Stimulated activated naive B cell treated with anti-CD40 and anti-IgM and Interleukin-4, amounts not matched to agents 10 μg/mL and 1 μg/mL and 100 μg/mL, for 72 hours (primary cell): ENCODE data around the gene UPK3B.
"Not testable (repeated sequence)": the region's sequence is repeated elsewhere in the genome, so short reads cannot be mapped to it uniquely, and the experiment has no call there.

Experiments
- ATAC-seq, 2 donors: fragments of 150-1000 bp; cut with Tn5 transposase; replicated peaks; 2 replicates each; pipeline ENCODE4 v1.10.0; 2021; ENCODE audit warnings: moderate library complexity in 1 of 2
- DNase-seq: peaks from one replicate; pipeline ENCODE4 v3.0.0; 2021
- H3K27ac Mint-ChIP-seq: one replicate; pipeline ENCODE4 v1.8.0; 2022; ENCODE audit warnings: mild to moderate bottlenecking, mixed read lengths
- H3K27me3 Mint-ChIP-seq, 2 donors: one replicate each; pipeline ENCODE4 v1.8.0; 2022; ENCODE audit warnings: mixed read lengths in 2 of 2
- H3K36me3 Mint-ChIP-seq, 2 donors: one replicate each; pipeline ENCODE4 v1.8.0; 2022; ENCODE audit warnings: mixed read lengths in 2 of 2, mild to moderate bottlenecking in 1 of 2
- H3K4me1 Mint-ChIP-seq, 2 donors: one replicate each; pipeline ENCODE4 v1.8.0; 2022; ENCODE audit warnings: mixed read lengths in 2 of 2, mild to moderate bottlenecking in 1 of 2
- H3K4me3 Mint-ChIP-seq, 2 donors: one replicate each; pipeline ENCODE4 v1.8.0; 2022; ENCODE audit warnings: mild to moderate bottlenecking in 2 of 2, mixed read lengths in 2 of 2, moderate library complexity in 1 of 2
- H3K9me3 Mint-ChIP-seq, 2 donors: one replicate each; pipeline ENCODE4 v1.8.0; 2022; ENCODE audit warnings: mixed read lengths in 2 of 2, mild to moderate bottlenecking in 1 of 2

UPK3B gene

GRCh38 chr7:76480403-76481253, 29.7 kb upstream of the UPK3B start:
- H3K36me3 Mint-ChIP-seq: peaks cover 13 to 15% of the 10 kb centered on the region in 2 donors
- ATAC-seq, H3K4me3 Mint-ChIP-seq, H3K27ac Mint-ChIP-seq, DNase-seq, H3K9me3 Mint-ChIP-seq, H3K4me1 Mint-ChIP-seq, H3K27me3 Mint-ChIP-seq: not testable (repeated sequence)

GRCh38 chr7:76482660-76483059, 27.7 kb upstream of the UPK3B start:
- H3K4me3 Mint-ChIP-seq, H3K9me3 Mint-ChIP-seq, H3K27me3 Mint-ChIP-seq, ATAC-seq, H3K4me1 Mint-ChIP-seq, H3K27ac Mint-ChIP-seq, DNase-seq: not testable (repeated sequence)
- H3K36me3 Mint-ChIP-seq: peaks cover 11 to 15% of the 10 kb centered on the region in 2 donors

- Mint-ChIP-seq H3K36me3 (peaks cover 11 to 15% of the 10 kb centered on the region in 2 donors), H3K27ac (peak overlapping the region; percentile 47)
- H3K9me3 Mint-ChIP-seq: not testable (repeated sequence)
These were observed 27.3 kb upstream of the UPK3B start for GRCh38 chr7:76483081-76483480.

DNA sequence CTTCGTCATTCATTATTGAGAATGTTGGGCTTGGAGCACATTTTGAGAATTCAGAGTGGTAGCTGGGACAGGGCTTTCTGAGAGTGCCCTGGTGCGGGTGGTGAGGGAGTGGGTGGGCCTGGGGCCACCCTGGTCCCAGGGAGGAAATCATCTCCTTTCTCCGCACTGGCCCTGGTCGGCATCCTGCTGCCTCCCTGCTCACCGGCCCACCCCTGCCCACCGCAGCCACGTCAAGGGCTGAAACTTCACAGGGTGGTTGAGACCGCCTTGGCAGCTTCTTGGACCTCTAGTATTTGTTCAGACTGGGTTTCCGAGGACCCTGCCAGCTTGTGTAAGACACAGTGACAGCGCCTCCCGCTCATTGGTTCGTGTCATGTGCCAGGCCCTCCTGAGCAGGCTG, 25.9 kb upstream of the UPK3B start:
- ATAC-seq, H3K27ac Mint-ChIP-seq, H3K4me3 Mint-ChIP-seq, H3K4me1 Mint-ChIP-seq, H3K27me3 Mint-ChIP-seq, H3K9me3 Mint-ChIP-seq, DNase-seq: not testable (repeated sequence)
- H3K36me3 Mint-ChIP-seq: peaks cover 11 to 15% of the 10 kb centered on the region in 2 donors

More at GRCh38 chr7:76483081-76483480, 27.3 kb upstream of the UPK3B start:
- H3K4me3 Mint-ChIP-seq, H3K4me1 Mint-ChIP-seq, H3K27me3 Mint-ChIP-seq, DNase-seq, ATAC-seq: not testable (repeated sequence)

GRCh38 chr7:76485822-76486610, 24.3 kb upstream of the UPK3B start:
- not testable (repeated sequence) for H3K27ac Mint-ChIP-seq

DNA sequence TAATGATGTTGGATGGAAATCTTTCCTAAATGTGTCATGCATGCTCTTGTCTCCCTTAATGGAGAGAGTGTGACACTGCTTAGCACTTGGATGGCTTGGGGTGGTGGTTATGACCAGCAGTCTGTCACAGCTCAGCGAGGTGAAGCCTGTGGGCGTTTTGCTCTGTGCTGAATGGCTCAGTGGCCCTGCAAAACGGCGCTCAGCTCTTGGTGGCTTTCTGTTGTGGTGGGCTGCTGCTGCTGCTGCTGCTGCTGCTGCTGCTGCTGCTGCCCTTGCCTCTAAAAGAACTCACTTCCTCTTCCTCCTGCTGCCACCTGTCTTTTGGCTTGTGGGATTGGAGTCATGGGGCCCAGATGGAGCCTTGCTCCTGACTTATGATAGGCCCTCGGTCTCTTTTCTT, 23.7 kb upstream of the UPK3B start:
- not testable (repeated sequence) for H3K27me3 Mint-ChIP-seq, H3K9me3 Mint-ChIP-seq, H3K4me3 Mint-ChIP-seq, H3K4me1 Mint-ChIP-seq
- ATAC-seq: peak; percentile 99
- peaks cover 11 to 15% of the 10 kb centered on the region in 2 donors for H3K36me3 Mint-ChIP-seq
- peak overlapping the region; percentile 83 for H3K27ac Mint-ChIP-seq
- peak; percentile 65 for DNase-seq

More at GRCh38 chr7:76485822-76486610, 24.3 kb upstream of the UPK3B start:
- H3K27me3 Mint-ChIP-seq, DNase-seq, H3K4me1 Mint-ChIP-seq, H3K4me3 Mint-ChIP-seq, H3K9me3 Mint-ChIP-seq: not testable (repeated sequence)
- peak; percentile 14 to 20 for ATAC-seq
- peaks cover 11 to 15% of the 10 kb centered on the region in 2 donors for H3K36me3 Mint-ChIP-seq

DNA sequence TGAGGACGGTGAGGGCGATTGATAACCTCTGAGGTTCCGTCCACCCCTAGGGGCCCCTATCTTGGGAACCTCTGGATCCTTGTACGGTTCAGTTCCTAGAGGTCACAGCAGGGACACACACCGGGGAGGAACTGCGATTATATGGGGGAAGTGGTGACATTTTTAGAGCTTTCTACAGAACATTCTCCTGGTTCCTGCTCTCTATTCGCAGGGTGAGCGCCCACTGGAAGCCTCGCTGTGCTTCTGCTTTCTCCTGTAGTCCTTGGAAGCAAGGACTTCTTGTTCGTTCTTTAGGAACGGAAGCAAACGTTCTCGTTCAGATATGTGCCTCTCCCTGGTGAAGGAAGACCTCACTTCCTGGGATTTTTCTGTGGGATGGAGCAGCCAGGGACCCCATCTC, 22.4 kb upstream of the UPK3B start:
- not testable (repeated sequence) for H3K4me3 Mint-ChIP-seq, ATAC-seq, DNase-seq, H3K36me3 Mint-ChIP-seq, H3K9me3 Mint-ChIP-seq, H3K4me1 Mint-ChIP-seq, H3K27me3 Mint-ChIP-seq, H3K27ac Mint-ChIP-seq

- not testable (repeated sequence) for H3K4me1 Mint-ChIP-seq, H3K9me3 Mint-ChIP-seq, H3K36me3 Mint-ChIP-seq, H3K27me3 Mint-ChIP-seq, DNase-seq, H3K4me3 Mint-ChIP-seq, H3K27ac Mint-ChIP-seq
- ATAC-seq: peak; percentile 25 to 34
These were observed 18.2 kb upstream of the UPK3B start for GRCh38 chr7:76492139-76492538.

GRCh38 chr7:76495717-76496116, 14.6 kb upstream of the UPK3B start:
- H3K4me1 Mint-ChIP-seq, H3K36me3 Mint-ChIP-seq, DNase-seq, ATAC-seq, H3K27me3 Mint-ChIP-seq, H3K27ac Mint-ChIP-seq, H3K4me3 Mint-ChIP-seq, H3K9me3 Mint-ChIP-seq: not testable (repeated sequence)

DNA sequence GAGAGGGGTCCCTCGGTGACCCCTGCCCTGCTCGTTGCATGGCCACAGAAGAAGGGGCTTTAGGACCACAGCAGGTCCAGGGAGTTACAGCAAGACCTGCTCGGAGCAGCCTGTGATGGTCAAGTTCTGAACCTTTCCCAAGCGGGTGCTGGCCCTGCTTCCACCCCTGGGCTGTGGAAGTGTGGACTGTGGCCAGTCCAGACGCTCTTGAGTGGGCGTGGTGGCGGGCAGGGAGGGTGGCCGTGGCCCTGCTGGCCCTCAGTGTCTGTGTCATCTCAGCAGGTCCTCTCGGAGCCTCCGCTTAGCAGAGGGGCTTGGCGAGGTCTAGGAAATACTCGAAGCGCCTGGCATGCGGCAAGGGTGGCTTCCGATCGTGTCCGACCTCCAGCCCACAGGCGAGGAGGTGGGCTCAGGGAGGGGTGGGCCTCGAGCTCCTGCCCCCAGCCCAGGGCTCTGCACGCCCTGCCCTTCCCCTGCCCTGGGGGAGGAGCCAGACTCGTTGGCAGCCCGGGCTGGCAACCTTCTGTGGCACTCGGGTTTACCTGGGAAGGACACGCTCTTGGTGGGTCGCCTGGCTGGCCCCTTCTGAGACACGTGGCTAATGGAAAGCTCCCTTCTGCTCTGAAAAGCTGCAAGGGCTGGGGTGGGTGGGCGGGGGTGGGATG, 12.3 kb upstream of the UPK3B start:
- not testable (repeated sequence) for H3K27ac Mint-ChIP-seq, H3K27me3 Mint-ChIP-seq, ATAC-seq

DNA sequence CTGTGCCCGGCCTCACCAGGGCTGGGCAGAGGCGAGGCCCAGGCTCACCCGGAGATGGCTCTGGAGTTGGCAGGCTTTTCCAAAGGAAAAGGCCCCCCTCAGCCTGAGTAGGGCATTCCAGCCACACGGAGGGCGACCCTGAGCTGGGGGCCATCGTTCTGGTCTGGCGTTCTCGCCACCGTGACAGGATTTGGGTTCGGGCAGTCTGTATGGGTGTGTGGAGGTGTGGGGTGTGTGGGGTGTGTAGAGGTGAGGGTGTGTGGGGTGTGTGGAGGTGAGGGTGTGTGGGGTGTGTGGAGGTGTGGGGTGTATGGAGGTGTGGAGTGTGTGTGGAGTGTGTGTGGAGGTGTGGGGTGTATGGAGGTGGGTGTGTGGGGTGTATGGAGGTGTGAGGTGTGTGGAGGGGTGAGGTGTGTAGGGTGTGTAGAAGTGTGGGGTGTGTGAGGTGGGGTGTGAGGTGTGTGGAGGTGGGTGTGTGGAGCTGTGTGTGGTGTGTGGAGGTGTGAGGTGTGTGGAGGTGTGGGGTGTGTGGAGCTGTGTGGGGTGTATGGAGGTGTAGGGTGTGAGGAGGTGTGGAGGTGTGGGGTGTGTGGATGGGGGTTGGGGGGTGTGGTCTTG, 11.7 kb upstream of the UPK3B start:
- not testable (repeated sequence) for H3K4me3 Mint-ChIP-seq, H3K27me3 Mint-ChIP-seq, DNase-seq, H3K4me1 Mint-ChIP-seq, H3K27ac Mint-ChIP-seq, ATAC-seq, H3K9me3 Mint-ChIP-seq
- peaks cover 5 to 14% of the 10 kb centered on the region in 2 donors for H3K36me3 Mint-ChIP-seq

More for the DNA sequence above, 12.3 kb upstream of the UPK3B start:
- H3K36me3 Mint-ChIP-seq: peaks cover 5 to 14% of the 10 kb centered on the region in 2 donors
- DNase-seq, H3K4me1 Mint-ChIP-seq, H3K9me3 Mint-ChIP-seq, H3K4me3 Mint-ChIP-seq: not testable (repeated sequence)

GRCh38 chr7:76499201-76499923, 11.0 kb upstream of the UPK3B start:
- DNase-seq, H3K27ac Mint-ChIP-seq, H3K4me3 Mint-ChIP-seq, H3K9me3 Mint-ChIP-seq, H3K27me3 Mint-ChIP-seq, H3K4me1 Mint-ChIP-seq: not testable (repeated sequence)
- H3K36me3 Mint-ChIP-seq: peaks cover 5 to 14% of the 10 kb centered on the region in 2 donors
- peak; percentile 12 to 15 for ATAC-seq

- not testable (repeated sequence) for H3K9me3 Mint-ChIP-seq, DNase-seq, H3K27ac Mint-ChIP-seq, H3K27me3 Mint-ChIP-seq, H3K4me3 Mint-ChIP-seq, H3K4me1 Mint-ChIP-seq
- ATAC-seq: peak; percentile 85 to 94
- peaks cover 10 to 19% of the 10 kb centered on the region in 2 donors for H3K36me3 Mint-ChIP-seq
These were observed 10.5 kb upstream of the UPK3B start for GRCh38 chr7:76499924-76500241.
